ENCODE data around the gene CALHM4. TPM values are rescaled to one million over a fixed set of nuclear protein-coding genes. Genes with fewer than 3 reads are reported as not detected.
A peak's percentile ranks its signal among the peaks of the same experiment; 100 is the strongest.

CALHM4 gene
- total and polyA plus RNA-seq, 3 donors from 2014 or later: 0.25 to 1.2 TPM; not detected in 1

DNA sequence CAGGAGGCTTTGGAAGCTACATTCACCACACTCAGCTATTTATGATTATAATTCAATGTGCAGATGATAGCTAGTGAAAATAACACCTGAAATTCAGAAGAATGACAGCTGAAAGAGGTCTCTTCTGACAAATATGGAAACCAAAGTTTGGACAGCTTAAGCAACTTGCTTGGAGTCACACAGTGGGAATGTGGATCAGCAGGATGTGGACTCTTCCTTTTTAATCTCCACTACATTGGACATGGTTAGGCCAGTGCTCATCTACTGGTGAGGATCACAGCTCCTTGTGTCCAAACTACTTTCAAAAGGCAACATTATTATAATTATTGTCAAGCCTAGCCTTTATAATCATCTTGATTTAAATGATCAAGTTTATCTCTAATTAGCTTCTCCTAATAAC, 18.4 kb upstream of the CALHM4 start:
- H3K4me1 ChIP-seq: no peaks in the 10 kb centered on the region
- no peak overlapping the region for H3K27ac ChIP-seq
- intact Hi-C loops (cut with DNase I; ENCODE audit: low total_unique reads): no loop called here
- no peaks in the 10 kb centered on the region for H3K36me3 ChIP-seq (ENCODE audit: low read depth, missing control alignments)
- no peaks in the 10 kb centered on the region for H3K9me3 ChIP-seq
- TF ChIP-seq, protein P1, sequence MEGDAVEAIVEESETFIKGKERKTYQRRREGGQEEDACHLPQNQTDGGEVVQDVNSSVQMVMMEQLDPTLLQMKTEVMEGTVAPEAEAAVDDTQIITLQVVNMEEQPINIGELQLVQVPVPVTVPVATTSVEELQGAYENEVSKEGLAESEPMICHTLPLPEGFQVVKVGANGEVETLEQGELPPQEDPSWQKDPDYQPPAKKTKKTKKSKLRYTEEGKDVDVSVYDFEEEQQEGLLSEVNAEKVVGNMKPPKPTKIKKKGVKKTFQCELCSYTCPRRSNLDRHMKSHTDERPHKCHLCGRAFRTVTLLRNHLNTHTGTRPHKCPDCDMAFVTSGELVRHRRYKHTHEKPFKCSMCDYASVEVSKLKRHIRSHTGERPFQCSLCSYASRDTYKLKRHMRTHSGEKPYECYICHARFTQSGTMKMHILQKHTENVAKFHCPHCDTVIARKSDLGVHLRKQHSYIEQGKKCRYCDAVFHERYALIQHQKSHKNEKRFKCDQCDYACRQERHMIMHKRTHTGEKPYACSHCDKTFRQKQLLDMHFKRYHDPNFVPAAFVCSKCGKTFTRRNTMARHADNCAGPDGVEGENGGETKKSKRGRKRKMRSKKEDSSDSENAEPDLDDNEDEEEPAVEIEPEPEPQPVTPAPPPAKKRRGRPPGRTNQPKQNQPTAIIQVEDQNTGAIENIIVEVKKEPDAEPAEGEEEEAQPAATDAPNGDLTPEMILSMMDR (IDR thresholded peaks at IDR 0.05): no peak
- no peak for TF ChIP-seq POLR2A (IDR thresholded peaks at IDR 0.05)
- H3K27me3 ChIP-seq: no peaks in the 10 kb centered on the region
- no peak for DNase-seq
- no peak overlapping the region for H3K4me3 ChIP-seq

DNA sequence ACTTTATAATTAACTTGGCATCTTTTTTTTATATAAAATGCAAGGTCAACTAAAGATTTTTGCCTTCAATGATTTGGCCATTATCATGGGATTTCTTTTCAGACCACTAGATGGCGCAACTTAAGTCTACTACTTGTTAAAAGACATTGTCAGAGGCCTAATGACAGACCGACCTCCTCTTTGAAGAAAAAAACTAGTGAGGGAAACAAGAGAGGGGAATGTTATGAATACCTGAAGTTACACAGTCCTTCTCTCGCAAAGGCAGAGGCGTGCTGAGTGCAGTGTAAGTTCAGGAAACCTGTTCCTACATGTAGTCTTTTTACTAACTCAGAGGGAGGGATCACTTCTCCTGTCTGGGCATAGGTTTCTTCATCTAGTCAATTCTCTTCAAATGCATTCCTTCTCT, 17.3 kb upstream of the CALHM4 start:
- no peaks in the 10 kb centered on the region for H3K36me3 ChIP-seq (ENCODE audit: low read depth, missing control alignments)
- H3K27ac ChIP-seq: no peak overlapping the region
- no peaks in the 10 kb centered on the region for H3K4me1 ChIP-seq
- H3K9me3 ChIP-seq: no peaks in the 10 kb centered on the region
- 23 to 30% methylated on average over 4 of the region's 4 CpGs for WGBS, 2 donors
- H3K27me3 ChIP-seq: no peaks in the 10 kb centered on the region
- no peak for TF ChIP-seq POLR2A (IDR thresholded peaks at IDR 0.05)
- TF ChIP-seq, protein P1 (IDR thresholded peaks at IDR 0.05): peak; percentile 45 to 86 (median 54)
- H3K4me3 ChIP-seq: no peak overlapping the region
- intact Hi-C loops (cut with DNase I; ENCODE audit: low total_unique reads): no loop called here
- no peak for DNase-seq

DNA sequence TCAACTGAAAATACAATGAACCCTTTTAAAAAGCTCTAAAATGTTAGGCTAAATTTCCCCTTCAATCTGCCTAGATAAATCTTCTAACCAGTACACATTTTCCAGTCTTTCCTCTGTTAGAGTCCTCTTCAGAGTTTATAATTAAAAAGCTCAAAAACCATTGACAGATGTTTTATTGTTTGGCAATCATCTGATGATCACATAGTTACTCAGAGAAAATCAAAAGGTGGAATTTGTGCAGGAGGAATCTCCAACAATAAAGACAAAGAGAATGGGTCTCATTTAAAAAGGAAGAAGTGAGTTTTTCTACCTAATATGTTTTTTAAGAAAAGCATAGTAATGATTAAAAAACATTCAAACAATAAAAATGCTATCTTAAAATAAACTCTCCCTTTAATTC, 11.1 kb upstream of the CALHM4 start:
- no peak overlapping the region for H3K27ac ChIP-seq
- TF ChIP-seq, protein P1 (IDR thresholded peaks at IDR 0.05): no peak
- no peak for TF ChIP-seq POLR2A (IDR thresholded peaks at IDR 0.05)
- no peak overlapping the region for H3K4me3 ChIP-seq
- intact Hi-C loops (cut with DNase I; ENCODE audit: low total_unique reads): no loop called here
- H3K27me3 ChIP-seq: no peaks in the 10 kb centered on the region
- no peaks in the 10 kb centered on the region for H3K9me3 ChIP-seq
- DNase-seq: no peak
- no peaks in the 10 kb centered on the region for H3K36me3 ChIP-seq (ENCODE audit: low read depth, missing control alignments)
- no peaks in the 10 kb centered on the region for H3K4me1 ChIP-seq

DNA sequence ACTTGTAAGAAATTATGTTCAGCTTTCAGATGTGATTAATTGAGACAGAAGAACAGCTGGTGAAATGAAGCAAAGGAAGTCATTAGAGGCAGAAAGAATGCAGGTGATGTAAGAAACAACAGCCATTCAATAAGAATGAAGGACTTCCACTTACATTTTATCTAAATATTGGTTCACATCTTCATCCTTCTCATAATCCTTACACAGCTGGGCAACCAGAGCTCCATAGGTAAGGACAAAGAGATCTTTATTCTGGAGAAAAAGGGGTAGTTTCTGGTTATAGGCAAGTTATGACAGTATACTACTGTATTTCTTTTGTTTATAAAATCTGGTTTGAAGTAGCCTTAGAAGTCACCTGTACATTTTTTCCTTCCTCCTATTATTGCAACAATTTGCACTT, 10.4 kb upstream of the CALHM4 start:
- no peaks in the 10 kb centered on the region for H3K9me3 ChIP-seq
- DNase-seq: no peak
- no peaks in the 10 kb centered on the region for H3K36me3 ChIP-seq (ENCODE audit: low read depth, missing control alignments)
- no peaks in the 10 kb centered on the region for H3K4me1 ChIP-seq
- no peak overlapping the region for H3K27ac ChIP-seq
- intact Hi-C loops (cut with DNase I; ENCODE audit: low total_unique reads): no loop called here
- H3K27me3 ChIP-seq: no peaks in the 10 kb centered on the region
- TF ChIP-seq, protein P1 (IDR thresholded peaks at IDR 0.05): no peak
- TF ChIP-seq POLR2A (IDR thresholded peaks at IDR 0.05): no peak
- no peak overlapping the region for H3K4me3 ChIP-seq

DNA sequence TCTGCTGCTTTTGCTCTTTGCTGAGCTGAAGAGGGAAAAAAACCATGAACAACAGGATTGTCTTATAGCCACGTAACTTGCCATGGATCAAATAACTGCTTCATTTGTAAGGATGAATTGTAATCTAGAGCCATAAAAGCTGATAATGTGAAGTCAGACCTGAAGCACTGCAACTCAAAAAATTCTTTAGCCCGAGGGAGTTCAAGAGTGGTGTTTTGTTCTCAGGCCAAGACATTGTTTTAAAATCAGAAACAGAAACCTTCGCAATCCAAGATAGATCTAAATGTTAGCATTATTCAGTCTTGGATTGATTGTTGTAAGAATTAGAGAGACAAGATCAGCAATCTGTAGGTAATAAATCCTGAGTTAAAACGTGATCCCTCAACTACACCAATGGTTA, 7.9 kb upstream of the CALHM4 start, which contains the start of gene TRAPPC3L:
TSS of gene TRAPPC3L (minus strand) at position 34 of the 400 bp plus-strand sequence. CDS start 170 bp downstream, outside the sequence.
- no peaks in the 10 kb centered on the region for H3K9me3 ChIP-seq
- no peak for DNase-seq
- H3K4me3 ChIP-seq: no peak within 1 kb of the TSS
- TF ChIP-seq POLR2A (IDR thresholded peaks at IDR 0.05): no peak
- TF ChIP-seq, protein P1 (IDR thresholded peaks at IDR 0.05): no peak
- intact Hi-C loops (cut with DNase I; ENCODE audit: low total_unique reads): no loop called here
- no peak within 1 kb of the TSS for H3K27ac ChIP-seq
- H3K36me3 ChIP-seq (ENCODE audit: low read depth, missing control alignments): no peaks in the 10 kb centered on the region
- 58 to 59% methylated on average over 4 of the region's 4 CpGs for whole genome bisulfite sequencing, 2 donors
- no peaks in the 10 kb centered on the region for H3K4me1 ChIP-seq
- H3K27me3 ChIP-seq: no peaks in the 10 kb centered on the region
